ENCODE data around the gene SMARCD1.

GRCh38 chr12:50040657-50041056 is 44.5 kb upstream of the SMARCD1 start:
- TF ChIP-seq YY1 (IDR thresholded peaks at IDR 0.05; ENCODE audit: borderline replicate concordance in 1 of 3, control insufficient read depth in 1 of 3, extremely low read depth in 1 of 3, insufficient read depth in 3 of 3, insufficient read length in 1 of 3, insufficient replicate concordance in 2 of 3, low read depth in 1 of 3, low read length in 2 of 3), result no peak
- no peak for TF ChIP-seq CEBPZ (IDR thresholded peaks at IDR 0.05; ENCODE audit: borderline replicate concordance, low read depth, low read length)
- TF ChIP-seq SMARCB1 (IDR thresholded peaks at IDR 0.05; ENCODE audit: insufficient read length, low read depth), result no peak

All from K562 (cell line).